ENCODE measurements around the gene PYGM.

The PYGM gene

GRCh38 chr11:64790205-64791095 is 30.7 kb upstream of the PYGM start:
- DNase-seq = no peak

DNA sequence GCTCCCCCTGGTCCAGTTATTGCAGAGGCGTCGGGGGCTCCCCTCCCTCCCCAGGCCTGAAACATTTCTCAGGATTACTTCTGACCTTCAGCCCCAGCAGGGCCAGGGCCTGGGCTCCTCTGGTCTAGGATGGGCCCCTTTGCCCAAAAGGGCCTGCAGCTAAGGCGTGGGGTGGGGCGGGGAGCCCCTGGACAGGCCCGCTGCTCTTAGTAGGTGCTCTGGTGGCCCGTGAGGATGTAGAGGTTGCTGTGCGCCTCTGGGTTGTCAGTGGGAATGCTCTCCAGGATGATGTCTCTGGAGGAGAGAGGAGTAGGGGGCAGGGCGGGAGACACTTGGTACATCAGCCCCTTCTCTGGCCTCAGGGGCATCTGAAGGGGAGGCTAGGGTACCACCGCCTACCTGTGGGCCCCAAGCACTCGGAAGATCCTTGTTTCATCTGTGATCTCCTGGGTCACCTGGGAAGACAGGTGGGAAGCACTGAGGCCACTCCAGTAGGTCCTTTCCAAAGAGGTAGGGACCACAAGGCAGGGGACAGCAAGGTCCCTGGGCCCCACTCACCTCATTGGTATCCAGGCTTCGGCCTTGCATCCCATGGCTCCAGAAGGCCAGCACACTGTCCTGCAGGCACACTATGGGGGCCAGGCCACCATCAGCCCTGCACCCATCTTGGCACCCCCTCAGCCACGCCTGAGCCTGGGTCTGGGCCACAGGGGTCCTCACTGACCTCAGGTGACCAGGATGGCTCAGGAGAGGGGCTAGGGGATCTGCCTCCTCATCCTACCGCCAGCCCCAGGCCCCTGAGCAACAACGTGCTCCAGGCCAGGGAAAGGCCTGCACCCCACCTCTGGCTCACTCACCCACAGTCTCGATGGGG is 29.8 kb upstream of the PYGM start:
- DNase-seq = no peak

- DNase-seq = no peak
These were observed 28.8 kb upstream of the PYGM start for GRCh38 chr11:64788321-64789215.

GRCh38 chr11:64787526-64788320 is 27.9 kb upstream of the PYGM start:
- peak; percentile 32 for DNase-seq

GRCh38 chr11:64786308-64786707 is 26.5 kb upstream of the PYGM start:
- no peak for DNase-seq

DNA sequence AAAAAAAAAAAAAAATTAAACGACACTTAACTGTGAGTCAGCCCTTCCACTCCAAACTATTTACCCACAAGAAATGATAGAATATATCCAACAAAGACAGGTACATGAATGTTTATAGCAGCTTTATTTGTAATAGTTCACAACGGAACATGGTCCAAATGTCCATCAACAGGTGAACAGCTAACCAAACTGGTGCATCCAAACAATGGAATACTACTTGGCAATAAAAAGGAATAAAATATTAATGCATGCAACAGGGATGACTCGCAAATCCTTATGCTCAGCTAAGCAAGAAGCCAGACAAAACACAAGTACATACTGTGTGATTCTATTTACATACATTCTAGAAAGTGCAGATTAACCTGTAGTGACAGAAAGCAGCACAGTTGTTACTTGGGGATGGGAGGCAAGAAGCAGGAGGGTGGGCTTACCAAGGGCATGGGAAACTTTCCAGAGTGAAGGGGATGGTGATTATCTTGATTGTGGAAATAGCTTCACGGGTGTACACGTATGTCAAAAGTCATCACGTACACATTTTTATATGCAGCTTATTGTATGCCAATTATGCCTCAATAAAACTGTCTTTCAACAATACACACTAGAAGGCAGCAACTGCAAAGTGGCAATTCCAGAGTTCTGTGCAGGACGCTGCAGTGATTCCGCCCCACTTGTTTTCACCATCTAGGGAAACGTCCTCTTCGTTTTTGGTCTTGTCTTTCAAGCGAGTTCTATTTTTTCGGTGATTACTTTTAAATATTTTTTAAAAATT is 25.2 kb upstream of the PYGM start:
- DNase-seq = no peak

GRCh38 chr11:64778473-64779298 is 18.9 kb upstream of the PYGM start, which contains the start of gene SF1:
Gene SF1, minus strand, starts transcription at chr11:64778542. Its CDS starts 150 bp downstream, at chr11:64778392.
- peak; percentile 100 for DNase-seq

DNA sequence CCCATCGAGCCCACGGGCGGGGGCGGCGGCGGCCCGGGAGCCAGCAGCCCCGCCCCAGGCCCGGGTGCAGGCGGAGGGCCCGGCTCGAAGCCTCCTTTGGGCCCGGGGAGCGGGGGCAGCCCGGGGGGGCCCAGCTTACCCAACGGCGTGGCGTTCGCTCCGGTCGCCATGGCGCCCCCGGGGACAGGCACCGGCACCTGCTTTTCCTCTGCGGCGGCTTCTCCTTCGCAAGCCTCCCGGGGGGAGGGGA is 18.4 kb upstream of the PYGM start:
- no peak for DNase-seq

DNA sequence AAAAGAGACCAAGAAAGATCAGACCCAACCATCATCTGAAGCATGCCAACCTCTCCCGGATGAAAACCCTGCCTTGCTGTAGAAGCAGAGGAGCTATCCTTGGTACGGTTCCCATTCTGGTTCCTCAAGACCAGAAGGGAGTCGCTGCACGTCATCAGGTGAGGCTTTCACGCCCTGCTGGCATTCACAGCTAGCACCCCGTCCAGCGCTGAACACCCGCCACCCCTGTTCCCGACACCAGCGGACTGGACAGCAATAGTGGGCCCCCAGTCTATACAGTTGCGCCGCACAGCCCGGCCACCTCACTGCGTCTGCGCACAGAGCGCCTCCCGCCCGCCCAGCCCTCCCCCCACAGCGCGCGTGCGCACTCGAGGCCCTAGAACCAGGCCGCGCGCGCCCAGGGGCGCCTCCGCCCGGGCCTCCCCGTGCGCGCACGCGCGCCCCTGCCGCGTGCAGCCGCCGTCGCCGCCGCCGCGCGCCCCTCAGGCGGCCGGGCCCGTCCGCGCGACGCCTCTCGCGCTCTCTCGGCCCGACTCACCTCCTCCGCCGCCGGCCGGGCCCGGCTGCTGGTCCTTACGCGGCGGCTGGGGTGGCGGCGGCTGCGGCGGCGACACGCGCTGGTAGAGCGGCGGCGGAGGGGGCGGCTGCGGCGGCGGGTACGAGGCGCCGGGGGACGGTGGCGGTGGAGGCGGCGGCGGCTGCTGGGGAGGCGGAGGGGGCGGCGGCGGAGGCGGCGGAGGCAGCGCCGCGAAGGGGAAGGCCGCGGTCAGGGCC is 17.9 kb upstream of the PYGM start:
- peak; percentile 77 for DNase-seq

DNA sequence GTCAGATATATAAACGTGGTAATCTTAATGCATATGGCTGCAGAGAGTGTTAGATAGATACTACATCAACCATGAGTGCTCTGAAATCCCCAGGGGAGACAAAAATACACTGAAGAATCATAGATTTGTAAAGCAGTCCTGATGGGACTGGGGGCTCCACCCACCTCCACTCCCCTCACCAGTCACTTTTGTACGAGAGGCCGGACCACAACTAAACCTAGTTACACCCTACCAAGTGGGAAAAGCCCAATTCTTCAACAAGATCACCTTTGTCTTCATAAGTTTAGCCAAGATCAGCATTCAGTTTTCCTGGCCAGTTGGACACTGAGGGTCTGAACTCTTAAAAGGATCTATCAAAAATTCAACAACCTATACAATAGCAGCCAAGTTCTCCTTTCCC is 17.1 kb upstream of the PYGM start:
- no peak for DNase-seq

DNA sequence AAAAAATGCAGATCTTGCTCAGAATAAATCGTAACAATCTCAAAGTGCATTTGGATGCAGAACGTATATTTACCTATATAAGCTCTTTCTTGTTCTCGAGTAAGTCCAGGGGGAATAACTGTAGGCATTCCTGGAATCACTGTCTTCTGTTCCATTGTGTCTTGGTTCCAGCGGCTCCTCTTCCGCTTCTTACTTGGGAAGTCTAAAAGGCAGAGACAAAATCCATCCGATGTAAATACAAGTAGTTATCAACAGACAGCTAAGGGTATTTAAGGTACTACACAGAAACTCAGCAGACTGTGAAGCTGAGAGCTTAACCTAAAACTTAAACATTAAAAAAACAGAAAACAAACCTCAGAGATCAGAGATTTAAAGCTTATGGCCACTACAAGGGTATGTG is 16.7 kb upstream of the PYGM start:
- DNase-seq = no peak

DNA sequence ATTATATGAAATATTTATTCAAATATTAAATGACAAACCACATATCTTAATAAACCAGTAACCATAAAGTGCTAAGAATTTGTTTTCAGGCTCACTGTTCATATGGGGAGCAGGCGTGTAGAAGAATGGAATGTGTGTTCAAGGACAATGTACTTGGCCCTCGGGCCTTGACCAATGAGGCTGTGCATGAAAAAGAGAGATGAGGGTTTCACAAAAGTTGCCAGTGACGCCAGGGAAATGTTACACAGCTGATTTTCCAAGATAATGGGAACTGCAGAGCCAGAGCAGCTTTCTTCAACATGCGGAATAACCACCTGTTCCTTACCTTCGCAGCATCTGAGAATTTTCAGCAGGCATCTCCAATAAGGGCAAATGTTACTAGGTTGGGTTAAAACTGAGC is 14.4 kb upstream of the PYGM start:
- no peak for DNase-seq

GRCh38 chr11:64772303-64773018 is 12.7 kb upstream of the PYGM start:
- DNase-seq = no peak

GRCh38 chr11:64771861-64772260 is 12.1 kb upstream of the PYGM start:
- DNase-seq = no peak

DNA sequence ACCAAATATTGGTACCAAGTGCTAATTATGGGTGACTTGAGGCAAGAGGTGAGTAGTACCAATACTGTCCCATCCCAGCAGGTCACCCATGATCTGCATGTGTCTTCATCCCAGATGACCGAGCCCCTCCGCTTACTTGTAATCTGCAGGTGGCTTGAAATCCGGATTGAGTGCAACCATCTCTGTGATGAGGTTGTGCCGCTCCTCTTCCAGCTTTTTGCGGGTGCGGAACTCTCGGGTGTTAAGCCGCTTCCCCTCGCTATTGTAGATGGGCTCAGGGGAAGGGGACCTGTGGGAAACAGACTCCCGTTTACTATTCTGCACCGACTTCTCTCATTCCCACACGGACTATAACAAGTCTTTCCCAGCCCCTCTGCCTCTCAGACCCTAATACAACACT is 10.3 kb upstream of the PYGM start:
- DNase-seq = no peak

- DNase-seq = no peak
These were observed 9.5 kb upstream of the PYGM start for GRCh38 chr11:64769283-64769682.

- DNase-seq = no peak
These were observed 8.5 kb upstream of the PYGM start for GRCh38 chr11:64768300-64768694.

DNA sequence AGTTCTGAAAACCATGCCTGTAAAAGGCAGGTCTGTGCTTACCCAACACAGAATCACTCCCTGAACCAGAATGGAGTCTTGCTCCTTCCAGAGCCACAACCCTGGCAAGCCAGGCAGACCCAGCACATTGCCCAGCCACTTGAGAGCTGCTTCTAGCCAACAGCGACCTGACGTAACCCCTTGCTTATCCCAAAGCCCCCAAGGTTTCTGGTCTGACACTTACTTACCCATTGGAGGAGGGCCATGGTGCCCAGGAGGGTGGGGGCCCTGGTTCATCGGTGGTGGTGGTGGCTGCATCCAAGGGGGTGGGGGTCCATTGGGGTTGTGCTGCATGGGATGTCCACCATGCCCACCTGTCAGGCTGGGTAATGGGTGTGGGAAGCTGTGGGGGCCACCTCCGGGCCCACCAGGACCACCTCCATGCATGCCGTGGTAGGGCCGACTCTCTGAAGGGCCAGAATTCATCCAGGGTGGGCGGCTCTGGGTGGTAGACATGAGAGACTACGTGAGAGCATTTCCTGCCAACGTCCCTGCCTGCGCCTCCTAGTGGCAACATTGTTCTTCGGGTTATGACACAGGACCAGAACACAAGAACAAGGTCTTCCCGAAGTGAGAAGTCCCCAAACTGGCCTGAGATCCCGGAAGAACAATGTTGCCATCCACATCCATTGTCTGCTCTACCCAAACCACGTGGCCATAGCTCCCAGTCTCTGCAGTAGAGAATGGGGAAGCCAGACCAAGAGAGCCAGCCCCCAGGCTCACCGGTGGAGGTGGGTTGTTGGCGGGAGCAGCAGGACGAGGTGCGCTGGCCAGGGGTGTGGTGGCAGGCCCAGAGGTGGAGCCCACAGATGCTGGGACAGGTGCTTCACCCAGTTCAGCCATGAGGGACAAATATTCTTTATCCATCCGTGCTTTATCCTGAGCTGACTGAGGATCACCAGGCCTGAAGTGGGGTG is 7.8 kb upstream of the PYGM start:
- DNase-seq = peak; percentile 61

Data from fibroblast of upper back skin (primary cell).